ENCODE data around the gene SLC26A4.

SLC26A4 gene

GRCh38 chr7:107696330-107696946, 35.8 kb downstream of the SLC26A4 start:
- DNase-seq (ENCODE audit: low read depth in 2 of 2), result no peak

DNA sequence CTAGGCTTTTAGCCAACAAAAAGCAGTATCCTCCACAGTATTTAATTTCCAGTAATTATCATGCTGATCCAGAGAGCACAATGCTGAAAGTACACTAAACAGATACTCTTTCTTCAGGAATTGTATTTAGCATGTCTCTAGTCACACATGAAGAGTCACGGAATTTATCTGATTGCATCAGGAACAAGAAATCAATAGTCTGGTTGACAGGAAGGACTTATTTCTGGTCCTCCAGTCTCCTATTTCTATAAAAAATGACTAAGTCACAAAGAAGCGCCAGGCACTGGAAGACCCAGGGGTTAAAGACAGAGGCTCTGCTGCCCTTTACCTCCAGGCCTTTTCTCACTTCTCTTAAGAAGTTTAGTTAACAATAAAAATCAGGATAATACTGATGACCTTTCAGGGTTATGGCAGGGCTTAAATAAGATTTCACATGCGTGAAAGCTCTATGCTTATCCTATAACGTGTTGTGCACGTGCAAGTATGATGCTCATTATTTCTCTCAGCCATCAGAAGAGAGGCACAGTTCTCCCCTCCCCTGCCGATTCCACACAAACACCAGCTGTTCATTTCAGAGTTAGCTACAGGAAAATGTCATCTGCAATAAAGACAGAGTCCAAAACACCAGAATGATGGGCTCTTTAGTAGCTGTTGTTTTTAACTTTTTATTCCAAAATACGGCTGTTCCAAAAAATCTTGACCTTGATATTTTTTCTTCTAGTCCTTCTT, 36.9 kb downstream of the SLC26A4 start:
- no peak for DNase-seq (ENCODE audit: low read depth in 2 of 2)

- DNase-seq (ENCODE audit: low read depth in 2 of 2), result no peak
Observed at GRCh38 chr7:107700570-107700969, 39.9 kb downstream of the SLC26A4 start.

GRCh38 chr7:107701191-107701590, 40.6 kb downstream of the SLC26A4 start:
- DNase-seq (ENCODE audit: low read depth in 2 of 2), result no peak

GRCh38 chr7:107703219-107703618, 42.6 kb downstream of the SLC26A4 start:
- no peak for DNase-seq (ENCODE audit: low read depth in 2 of 2)

- DNase-seq (ENCODE audit: low read depth in 2 of 2), result no peak
Observed at GRCh38 chr7:107703872-107704271, 43.2 kb downstream of the SLC26A4 start.

- no peak for DNase-seq (ENCODE audit: low read depth in 2 of 2)
Observed at GRCh38 chr7:107708956-107709355, 48.3 kb downstream of the SLC26A4 start.

GRCh38 chr7:107711301-107711700, 50.7 kb downstream of the SLC26A4 start:
- DNase-seq (ENCODE audit: low read depth in 2 of 2), result no peak

DNA sequence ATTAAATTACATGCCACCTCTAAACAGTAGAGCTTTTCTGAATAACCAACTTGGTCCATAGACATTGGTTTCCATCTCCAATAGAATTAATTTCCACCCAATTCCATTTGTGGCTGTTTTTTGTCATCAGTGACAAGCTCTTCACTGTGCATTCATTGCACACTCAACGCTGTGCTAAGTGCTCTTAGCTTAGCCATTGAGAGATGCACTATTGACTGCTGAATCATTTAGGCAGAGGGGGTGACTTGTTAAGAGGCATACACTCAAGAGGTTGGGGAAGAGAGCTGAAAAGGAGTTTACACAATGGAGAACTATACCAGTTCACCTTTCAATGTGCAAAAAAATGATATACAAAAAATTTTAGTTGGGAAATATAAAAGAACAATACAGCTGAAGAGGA, 51.4 kb downstream of the SLC26A4 start:
- DNase-seq (ENCODE audit: low read depth in 2 of 2), result no peak

- DNase-seq (ENCODE audit: low read depth in 2 of 2), result no peak
Observed at GRCh38 chr7:107712896-107713295, 52.3 kb downstream of the SLC26A4 start.

DNA sequence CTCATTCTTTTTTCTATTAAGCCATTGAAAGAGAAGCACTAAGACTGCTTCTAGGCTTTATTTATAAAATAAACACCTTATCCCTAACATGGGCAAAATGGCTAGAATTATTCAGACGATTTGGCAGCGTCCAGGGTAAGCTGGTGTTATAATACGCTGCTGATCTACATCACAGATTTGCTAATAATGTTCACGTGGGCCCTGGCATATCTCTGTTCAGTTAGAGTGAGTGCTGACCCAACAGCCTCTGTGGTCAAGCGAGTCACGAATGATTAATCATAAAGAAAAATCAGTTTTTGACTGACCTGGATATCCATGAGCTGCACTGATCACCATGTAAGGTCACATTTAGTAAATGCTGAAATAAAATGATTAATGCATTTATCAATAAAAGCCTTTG, 54.9 kb downstream of the SLC26A4 start:
- DNase-seq (ENCODE audit: low read depth in 2 of 2), result no peak

GRCh38 chr7:107718456-107719193, 58.0 kb downstream of the SLC26A4 start:
- no peak for DNase-seq (ENCODE audit: low read depth in 2 of 2)

GRCh38 chr7:107721286-107721685, 60.7 kb downstream of the SLC26A4 start:
- no peak for DNase-seq (ENCODE audit: low read depth in 2 of 2)

DNA sequence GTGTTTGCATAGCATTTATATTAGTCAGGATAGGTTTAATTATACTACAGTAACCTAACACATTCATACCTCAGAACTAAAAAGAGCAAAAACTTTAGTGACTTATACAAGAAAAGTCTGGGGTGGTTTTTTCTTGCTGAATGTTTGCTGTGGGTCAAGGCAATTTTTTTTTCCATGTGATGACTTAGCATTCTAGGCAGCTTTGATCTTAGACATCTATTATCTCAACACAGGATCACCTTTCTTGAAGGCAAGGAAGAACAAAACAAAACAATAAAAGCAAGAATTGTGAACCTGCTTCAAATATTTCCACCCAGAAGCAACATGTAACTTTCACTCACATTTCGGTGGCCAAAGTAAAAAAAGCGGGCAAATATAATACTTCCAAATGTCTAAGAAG, 62.6 kb downstream of the SLC26A4 start:
- DNase-seq (ENCODE audit: low read depth in 2 of 2), result no peak

GRCh38 chr7:107725138-107725740, 64.6 kb downstream of the SLC26A4 start:
- peak; percentile 12 to 17 for DNase-seq (ENCODE audit: low read depth in 2 of 2)

DNA sequence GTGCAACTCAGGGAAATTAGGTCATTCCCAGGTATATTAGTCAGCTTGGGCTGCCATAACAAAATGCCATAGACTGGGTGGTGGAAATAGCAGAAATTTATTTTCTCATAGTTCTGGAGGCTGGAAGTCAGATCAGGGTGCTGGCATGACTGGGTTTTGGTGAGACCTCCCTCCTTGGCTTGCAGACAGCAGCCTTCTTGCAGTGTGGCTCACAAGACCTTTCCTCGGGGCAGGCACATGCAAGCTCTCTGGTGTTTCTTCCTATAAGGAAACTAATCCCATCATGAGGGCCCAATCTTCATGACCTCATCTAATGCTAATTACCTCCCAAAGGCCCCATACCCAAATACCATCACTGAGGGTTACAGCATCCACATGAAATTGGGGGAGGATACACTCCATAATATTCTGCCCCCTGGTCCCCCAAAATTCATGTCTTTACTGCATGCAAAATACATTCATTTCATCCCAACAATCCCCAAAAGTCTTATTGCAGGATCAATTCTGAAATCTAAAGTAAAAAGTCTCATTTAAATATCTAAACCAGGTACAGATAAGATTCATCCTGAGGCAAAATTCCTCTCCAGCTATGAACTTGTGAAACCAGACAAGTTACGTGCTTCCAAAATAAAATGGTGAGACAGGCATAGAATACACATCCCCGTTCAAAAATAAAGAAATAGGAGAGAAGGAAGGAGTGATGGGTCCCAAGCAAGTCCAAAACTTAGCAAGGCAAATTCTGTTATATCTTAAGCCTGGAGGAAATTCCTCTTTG, 65.9 kb downstream of the SLC26A4 start:
- no peak for DNase-seq (ENCODE audit: low read depth in 2 of 2)

DNA sequence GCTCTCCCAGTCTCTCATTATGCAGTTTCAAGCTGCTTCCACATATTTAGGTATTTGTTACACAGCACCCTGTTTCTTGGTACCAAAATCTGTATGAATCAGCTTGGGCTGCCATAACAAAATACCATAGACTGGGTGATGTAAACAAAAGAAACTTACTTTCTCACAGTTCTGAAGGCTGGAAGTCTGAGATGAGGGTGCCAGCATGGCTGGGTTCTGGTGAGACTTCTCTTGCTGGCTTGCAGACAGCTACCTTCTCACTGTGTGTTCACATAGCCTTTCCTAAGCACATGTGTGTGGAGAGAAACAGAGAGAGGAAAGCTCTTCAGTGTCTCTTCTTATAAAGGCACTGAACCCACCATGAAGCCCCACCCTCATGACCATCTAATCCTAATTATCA, 67.6 kb downstream of the SLC26A4 start:
- DNase-seq (ENCODE audit: low read depth in 2 of 2), result no peak

- DNase-seq (ENCODE audit: low read depth in 2 of 2), result peak in 1 of 2 experiments; percentile 52
Observed at GRCh38 chr7:107742678-107743566, 82.3 kb downstream of the SLC26A4 start.

GRCh38 chr7:107743567-107744344, 83.1 kb downstream of the SLC26A4 start, which contains the start of gene CBLL1:
Gene CBLL1 (plus strand): TSS chr7:107744142. CDS start chr7:107744164, 22 bp downstream.
- DNase-seq (ENCODE audit: low read depth in 2 of 2), result peak; percentile 96 to 97

GRCh38 chr7:107744345-107744750, 83.7 kb downstream of the SLC26A4 start:
- DNase-seq (ENCODE audit: low read depth in 2 of 2), result no peak

All from stimulated activated CD4-positive, alpha-beta T cell treated with anti-CD3 and anti-CD28 coated beads, Interleukin-12 subunit alpha, Interleukin-12 subunit beta, amount 100 ng/mL, for 24 hours (primary cell).